H1 (cell line): ENCODE measurements around the gene EPHA2. TPM values are rescaled to one million over a fixed set of nuclear protein-coding genes. Genes with fewer than 3 reads are reported as not detected.

Experiments used
- CTCF ChIA-PET: fragments of 300-600 bp; sonication (Branson Sonifier 250); formaldehyde crosslinking; loops from one replicate; lab custom pipeline; 2021; ENCODE audit not compliant: partially characterized antibody; lab: Charles Lee
- POLR2A ChIA-PET: fragments of 300-600 bp; sonication (Branson Sonifier 250); formaldehyde crosslinking; loops from one replicate; lab custom pipeline; 2021; ENCODE audit warnings: inconsistent platforms; ENCODE audit not compliant: partially characterized antibody; lab: Charles Lee
- DNase-seq, 2 experiments: peaks; one replicate each; pipeline versions ENCODE4 v3.0.0 to v3.0.0-alpha.2; 2010 to 2022; ENCODE audit warnings: low spot score in 2 of 2, low read depth in 1 of 2, mixed read lengths in 1 of 2
- FAIRE-seq: peaks from 2 replicates; lab custom pipeline; 2011; peaks lifted over from hg19 to GRCh38; lab: Jason Lieb, UNC
- H2AFZ ChIP-seq: 2 replicates; pipeline ENCODE4 v1.8.1; 2012; ENCODE audit warnings: low read length, inconsistent platforms
- H2AK5ac ChIP-seq: 2 replicates; pipeline ENCODE4 v1.6.1; 2013; ENCODE audit warnings: low read depth, low read length
- H2BK120ac ChIP-seq: replicated peaks from 2 replicates; pipeline ENCODE3; 2013; ENCODE audit warnings: low read depth, low read length, inconsistent platforms
- H2BK12ac ChIP-seq: 2 replicates; pipeline ENCODE4 v1.6.1; 2013; ENCODE audit warnings: low read depth, low read length
- H2BK15ac ChIP-seq: 2 replicates; pipeline ENCODE4 v1.6.1; 2013; ENCODE audit warnings: low read length
- H2BK20ac ChIP-seq: 2 replicates; pipeline ENCODE4 v1.6.1; 2013; ENCODE audit warnings: low read length
- H2BK5ac ChIP-seq: 2 replicates; pipeline ENCODE4 v1.6.1; 2013; ENCODE audit warnings: low read depth, low read length
- H3K14ac ChIP-seq: 2 replicates; pipeline ENCODE4 v1.6.1; 2013; ENCODE audit warnings: inconsistent platforms; ENCODE audit not compliant: insufficient read length
- H3K18ac ChIP-seq: 2 replicates; pipeline ENCODE4 v1.6.1; 2013; ENCODE audit warnings: low read length; ENCODE audit errors: extremely low read depth
- H3K23ac ChIP-seq: 2 replicates; pipeline ENCODE4 v1.6.1; 2013; ENCODE audit warnings: inconsistent platforms; ENCODE audit not compliant: insufficient read length
- H3K23me2 ChIP-seq: 2 replicates; pipeline ENCODE4 v1.6.1; 2013; ENCODE audit warnings: low read depth, low read length
- H3K27ac ChIP-seq: 2 replicates; pipeline ENCODE4 v1.6.1; 2011; ENCODE audit warnings: low read depth, low read length, inconsistent platforms
- H3K27me3 ChIP-seq, 4 experiments: replicated peaks in 1 of 4; 1 replicate in 1 of 4; 2 replicates in 3 of 4; pipeline versions ENCODE4 v1.6.1 to v1.8.1; 2011 to 2013; ENCODE audit warnings: low read length in 3 of 4, mild to moderate bottlenecking in 3 of 4, inconsistent platforms in 2 of 4, mixed read lengths in 2 of 4, moderate library complexity in 1 of 4; ENCODE audit not compliant: control insufficient read depth in 3 of 4, insufficient read depth in 3 of 4; ENCODE audit errors: extremely low read depth in 1 of 4
- H3K36me3 ChIP-seq, 4 experiments: 2 replicates each; pipeline versions ENCODE4 v1.6.1 to v1.8.1; 2011 to 2013; ENCODE audit warnings: mild to moderate bottlenecking in 4 of 4, low read length in 3 of 4, moderate library complexity in 2 of 4, control low read depth in 1 of 4, inconsistent platforms in 1 of 4; ENCODE audit not compliant: insufficient read depth in 4 of 4, control insufficient read depth in 2 of 4
- H3K4ac ChIP-seq: replicated peaks from 2 replicates; pipeline ENCODE3; 2013; ENCODE audit warnings: low read length, low read depth, mixed read lengths, inconsistent platforms; ENCODE audit not compliant: insufficient read length
- H3K4me1 ChIP-seq, 4 experiments: replicated peaks in 1 of 4; 1 replicate in 1 of 4; 2 replicates in 3 of 4; pipeline versions ENCODE4 v1.6.1 to v1.8.1; 2011 to 2013; ENCODE audit warnings: low read length in 3 of 4, inconsistent platforms in 2 of 4, mixed read lengths in 1 of 4; ENCODE audit not compliant: insufficient read depth in 4 of 4, control insufficient read depth in 3 of 4
- H3K4me2 ChIP-seq, 2 experiments: 2 replicates each; pipeline versions ENCODE4 v1.6.1 to v1.8.1; 2011 to 2013; ENCODE audit warnings: low read depth in 2 of 2, low read length in 2 of 2, control low read depth in 1 of 2, inconsistent platforms in 1 of 2, mild to moderate bottlenecking in 1 of 2; ENCODE audit not compliant: insufficient read depth in 1 of 2
- H3K4me3 ChIP-seq, 4 experiments: fragments of 200-600, 300-600 bp in 1 of 4; sonication (generic), shearing (Covaris generic), sonication (Bioruptor Twin) in 1 of 4; 2 replicates each; pipeline versions ENCODE4 v1.5.1 to v1.8.1; 2011 to 2016; ENCODE audit warnings: low read length in 4 of 4, low read depth in 3 of 4, control low read depth in 2 of 4, inconsistent platforms in 2 of 4, mild to moderate bottlenecking in 2 of 4, mixed read lengths in 1 of 4, moderate library complexity in 1 of 4; ENCODE audit not compliant: insufficient read depth in 2 of 4; ENCODE audit errors: extremely low read depth in 1 of 4
- H3K56ac ChIP-seq: replicated peaks from 2 replicates; pipeline ENCODE3; 2013; ENCODE audit warnings: low read depth, mild to moderate bottlenecking, mixed read lengths, low read length, inconsistent platforms; ENCODE audit not compliant: insufficient read length
- H3K79me1 ChIP-seq: 2 replicates; pipeline ENCODE4 v1.6.1; 2013; ENCODE audit warnings: low read depth, low read length, control low read depth
- H3K79me2 ChIP-seq, 2 experiments: 2 replicates each; pipeline versions ENCODE4 v1.6.1 to v1.8.1; 2012 to 2013; ENCODE audit warnings: low read length in 2 of 2, mild to moderate bottlenecking in 2 of 2, inconsistent platforms in 1 of 2; ENCODE audit not compliant: insufficient read depth in 2 of 2, control insufficient read depth in 1 of 2
- H3K9ac ChIP-seq, 4 experiments: replicated peaks in 1 of 4; 1 replicate in 1 of 4; 2 replicates in 3 of 4; pipeline versions ENCODE4 v1.6.1 to v1.8.1; 2011 to 2013; ENCODE audit warnings: low read depth in 3 of 4, low read length in 3 of 4, control low read depth in 2 of 4, mild to moderate bottlenecking in 2 of 4, moderate library complexity in 2 of 4, inconsistent platforms in 1 of 4; ENCODE audit errors: extremely low read depth in 1 of 4
- H3K9me3 ChIP-seq, 2 experiments: 2 replicates each; pipeline versions ENCODE4 v1.6.1 to v1.8.1; 2012 to 2013; ENCODE audit warnings: mild to moderate bottlenecking in 2 of 2, moderate library complexity in 2 of 2, control low read depth in 1 of 2, inconsistent platforms in 1 of 2, low read depth in 1 of 2, low read length in 1 of 2, mixed read lengths in 1 of 2; ENCODE audit not compliant: insufficient read depth in 2 of 2
- H4K20me1 ChIP-seq, 2 experiments: replicated peaks in 1 of 2; 2 replicates each; pipeline versions ENCODE3 to v1.8.1; 2011 to 2013; ENCODE audit warnings: inconsistent platforms in 2 of 2, low read length in 2 of 2, mild to moderate bottlenecking in 1 of 2; ENCODE audit not compliant: insufficient read depth in 2 of 2, control insufficient read depth in 1 of 2
- H4K5ac ChIP-seq: 2 replicates; pipeline ENCODE4 v1.6.1; 2013; ENCODE audit warnings: low read length, low read depth, mixed read lengths, inconsistent platforms; ENCODE audit not compliant: insufficient read length
- H4K8ac ChIP-seq: 2 replicates; pipeline ENCODE4 v1.8.0; 2013; ENCODE audit warnings: mild to moderate bottlenecking, moderate library complexity, low read length, inconsistent platforms; ENCODE audit not compliant: insufficient read depth; ENCODE audit errors: extremely low read depth
- H4K91ac ChIP-seq: replicated peaks from 2 replicates; pipeline ENCODE3; 2013; ENCODE audit warnings: low read length, mixed read lengths, inconsistent platforms; ENCODE audit not compliant: insufficient read length
- CBX8 ChIP-seq: fragments of 300-800, 300-1000 bp; sonication (generic); IDR thresholded peaks from 2 replicates; pipeline ENCODE4 v1.7.1; 2016; ENCODE audit warnings: low read depth, low read length, borderline replicate concordance
- CREB1 ChIP-seq: IDR thresholded peaks from 2 replicates; pipeline ENCODE4 v1.6.1; 2012; ENCODE audit warnings: inconsistent platforms
- CTCF ChIP-seq, 3 experiments: IDR thresholded peaks; 1 replicate in 2 of 3; 2 replicates in 1 of 3; pipeline versions ENCODE4 v1.5.1 to v1.6.1; 2011; ENCODE audit warnings: low read length in 3 of 3, mild to moderate bottlenecking in 3 of 3, inconsistent platforms in 2 of 3, low read depth in 1 of 3, moderate library complexity in 1 of 3; ENCODE audit not compliant: insufficient read depth in 1 of 3; ENCODE audit errors: control extremely low read depth in 1 of 3
- GABPA ChIP-seq: IDR thresholded peaks from 2 replicates; pipeline ENCODE4 v1.6.1; 2011; ENCODE audit warnings: mild to moderate bottlenecking, low read length, moderate library complexity, borderline replicate concordance; ENCODE audit not compliant: insufficient read depth
- MAX ChIP-seq: IDR thresholded peaks from 2 replicates; pipeline ENCODE4 v1.6.1; 2012; ENCODE audit warnings: inconsistent platforms
- RAD21 ChIP-seq, 2 experiments: IDR thresholded peaks in 1 of 2; conservative IDR thresholded peaks in 1 of 2; 2 replicates each; pipeline ENCODE4 v1.6.1; 2011; ENCODE audit warnings: low read depth in 2 of 2, low read length in 2 of 2, improper control_type of control experiment in 1 of 2, inconsistent platforms in 1 of 2, mild to moderate bottlenecking in 1 of 2, moderate library complexity in 1 of 2
- YY1 ChIP-seq: IDR thresholded peaks from 2 replicates; pipeline ENCODE4 v1.6.1; 2011; ENCODE audit warnings: low read depth, mild to moderate bottlenecking, low read length
- WGBS, 2 experiments: shearing (Covaris generic) in 1 of 2; methylation state at CpG; one replicate each; pipeline versions ENCODE4 v1.1.6 to v1.1.7; 2013 to 2015; ENCODE audit warnings: low lambda C conversion rate in 2 of 2, mixed read lengths in 2 of 2, inconsistent platforms in 1 of 2, low coverage in 1 of 2, missing lambda C conversion rate in 1 of 2; ENCODE audit not compliant: insufficient replicate concordance in 2 of 2, insufficient coverage in 1 of 2, insufficient read length in 1 of 2; ENCODE audit errors: extremely low coverage in 1 of 2, missing lambda C conversion rate in 1 of 2; 5-methylcytosine and 5-hydroxymethylcytosine counted together
- polyA plus RNA-seq, 7 experiments: library from polyadenylated mRNA; depleted of rRNA in 3 of 7; stranded (reverse) in 5 of 7; unstranded in 2 of 7; fragments of >200 nt in 5 of 7; fragments of 200-250 nt in 2 of 7; gene quantifications; 1 replicate in 5 of 7; 2 replicates in 1 of 7; 4 replicates in 1 of 7; pipeline versions ENCODE4 v1.2.1 to v1.2.3, GENCODE V29; 2011 to 2013; ENCODE audit warnings: missing spikeins in 2 of 7, mixed read lengths in 2 of 7
- total RNA-seq: library from RNA; stranded (reverse); fragmentation: NEBNext Ultra II Directional; extraction: Animal tissue kit (Norgen Biotek cat#: 25700); gene quantifications from 2 replicates; pipeline ENCODE4 v1.2.1, GENCODE V29; 2021

EPHA2 gene
- total and polyA plus RNA-seq, 2 of the 8 experiments (the other 6 are each of a cell fraction or from before 2014, with no cell fraction given): 26.8 to 33.6 TPM

- ChIA-PET POLR2A (interaction anchor here (1.0 to 2.6 kb wide), 7 partner anchors 18 to 128 kb away, joined by 3 to 7 read pairs (median 4); no protein-coding TSS in a partner anchor), CTCF (interaction anchor here (0.5 to 21.9 kb wide), 34 partner anchors 10 to 404 kb away, joined by 3 to 569 read pairs (median 4); partner anchors contain the start of genes EPHA2, HSPB7 and NECAP2)
- Histone ChIP-seq H2BK120ac (no peak overlapping the region), H3K36me3 (no peaks in the 10 kb centered on the region), H3K4me1 (peaks cover 0 to 9% (median 4%) of the 10 kb centered on the region in 4 experiments; a peak in 5 of 7 replicates), H2AK5ac (no peak overlapping the region), H3K27ac (no peak overlapping the region), H3K79me2 (no peaks in the 10 kb centered on the region), H3K9ac (no peak overlapping the region), H3K23ac (no peak overlapping the region), H3K4me3 (no peak overlapping the region), H4K91ac (no peak overlapping the region), H3K14ac (no peak overlapping the region), H3K23me2 (peaks cover 2% of the 10 kb centered on the region; the same call in 1 of the 2 replicates), H3K4me2 (no peak overlapping the region), H2BK20ac (peak overlapping the region; percentile 75; the same call in 1 of the 2 replicates), H4K8ac (no peak overlapping the region), H3K4ac (peak overlapping the region; percentile 82), H2BK12ac (peak overlapping the region; percentile 68; the same call in 1 of the 2 replicates), H3K9me3 (no peaks in the 10 kb centered on the region), H2AFZ (peak overlapping the region; percentile 43; the same call in 1 of the 2 replicates), H3K79me1 (no peaks in the 10 kb centered on the region), H3K27me3 (peaks cover under 1 to 17% (median 13%) of the 10 kb centered on the region in 4 experiments), H4K5ac (no peak overlapping the region), H3K18ac (peak overlapping the region; percentile 38; the same call in 1 of the 2 replicates), H4K20me1 (peaks cover 1 to 4% of the 10 kb centered on the region in 2 experiments), H2BK5ac (no peak overlapping the region), H3K56ac (no peak overlapping the region), H2BK15ac (0 out of 2 replicates have a peak overlapping the region, but pooled peaks have one; percentile 81)
- peak; percentile 62 for FAIRE-seq
- peak; percentile 62 to 92 for DNase-seq
- WGBS, 2 experiments: 40% methylated on average over 10 of the region's 10 CpGs; no CpG with 5 or more reads in 1 of the 2 experiments
- TF ChIP-seq CTCF (IDR thresholded peaks at IDR 0.05; ENCODE audit: control extremely low read depth in 1 of 3, insufficient read depth in 1 of 3, low read depth in 1 of 3, low read length in 3 of 3) (peak; percentile 94 to 99 (median 97)), GABPA (0 out of 2 replicates have a peak, but pooled peaks have one; percentile 20), MAX (peak; percentile 26; the same call in 1 of the 2 replicates), YY1 (no peak), RAD21 (IDR thresholded peaks at IDR 0.05 in 1 of 2, conservative IDR thresholded peaks at IDR 0.05 in 1 of 2; ENCODE audit: low read depth in 2 of 2, low read length in 2 of 2) (peak; percentile 98 to 99), CREB1 (0 out of 2 replicates have a peak, but pooled peaks have one; percentile 27), CBX8 (no peak)
Observed at GRCh38 chr1:16078925-16079656, 76.8 kb downstream of the EPHA2 start.
